Measurements from ENCODE around the gene DGKB. TPM values are rescaled to one million over a fixed set of nuclear protein-coding genes. Genes with fewer than 3 reads are reported as not detected.

DGKB gene
- total RNA-seq, 1 experiment from 2014 or later = not detected

DNA sequence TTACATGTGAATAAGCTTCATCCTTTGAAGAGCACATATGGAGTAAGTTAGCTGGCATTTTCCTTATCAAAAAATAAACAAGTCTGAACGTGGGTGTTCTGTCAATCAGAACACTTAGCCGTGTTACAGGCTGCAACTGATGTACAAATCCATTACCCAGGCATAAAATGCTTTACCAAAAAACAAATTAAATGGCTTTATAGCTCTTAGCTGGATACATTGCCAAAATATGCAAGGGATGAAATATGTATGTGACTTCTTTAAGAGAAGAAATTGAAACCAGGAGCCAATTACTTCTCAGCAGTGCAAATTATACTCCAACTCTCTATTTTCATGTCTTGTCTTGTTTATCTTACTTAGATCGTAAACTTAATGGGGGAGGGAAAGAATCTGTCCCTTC is 214.8 kb downstream of the DGKB start:
- no peak overlapping the region for H3K27ac Mint-ChIP-seq (ENCODE audit: low read depth, unreplicated experiment)
- no peak for DNase-seq (ENCODE audit: unreplicated experiment)
- H3K9me3 Mint-ChIP-seq (ENCODE audit: unreplicated experiment) = no peaks in the 10 kb centered on the region
- H3K4me3 Mint-ChIP-seq (ENCODE audit: unreplicated experiment) = no peak overlapping the region
- H3K4me1 Mint-ChIP-seq (ENCODE audit: insufficient read depth, unreplicated experiment) = no peaks in the 10 kb centered on the region
- ChIA-PET CTCF (interaction anchor here (0.6 to 1.4 kb wide), 6 partner anchors 204 to 1406 kb away, joined by 3 to 8 read pairs (median 4); no protein-coding TSS in a partner anchor), POLR2A (interaction anchor here (0.6 kb wide), 1 partner anchor 1215 kb away, joined by 3 read pairs; no protein-coding TSS in a partner anchor)
- no peaks in the 10 kb centered on the region for H3K36me3 Mint-ChIP-seq (ENCODE audit: insufficient read depth, unreplicated experiment)
- intact Hi-C loops (cut with micrococcal nuclease) = loop anchor here (5.0 kb wide), 1 partner anchor 700 kb away; the partner anchor contains the start of gene ETV1
- TF ChIP-seq CTCF (IDR thresholded peaks at IDR 0.05; ENCODE audit: unreplicated experiment) = no peak
- BruUV-seq (replicated peaks) = no TSS peak
- peaks cover 34% of the 10 kb centered on the region for H3K27me3 Mint-ChIP-seq (ENCODE audit: insufficient read depth, unreplicated experiment)

GRCh38 chr7:14687241-14687640 is 215.3 kb downstream of the DGKB start:
- no peak for DNase-seq (ENCODE audit: unreplicated experiment)
- intact Hi-C loops (cut with micrococcal nuclease) = loop anchor here (5.0 kb wide), 1 partner anchor 700 kb away; the partner anchor contains the start of gene ETV1
- no peak overlapping the region for H3K27ac Mint-ChIP-seq (ENCODE audit: low read depth, unreplicated experiment)
- BruUV-seq (replicated peaks) = no TSS peak
- POLR2A ChIA-PET = no interaction called here
- H3K4me3 Mint-ChIP-seq (ENCODE audit: unreplicated experiment) = no peak overlapping the region
- no peak for TF ChIP-seq CTCF (IDR thresholded peaks at IDR 0.05; ENCODE audit: unreplicated experiment)
- CTCF ChIA-PET = interaction anchor here (0.6 to 1.4 kb wide), 8 partner anchors 10 to 1405 kb away, joined by 3 to 8 read pairs (median 3); no protein-coding TSS in a partner anchor
- no peaks in the 10 kb centered on the region for H3K9me3 Mint-ChIP-seq (ENCODE audit: unreplicated experiment)
- peaks cover 34% of the 10 kb centered on the region for H3K27me3 Mint-ChIP-seq (ENCODE audit: insufficient read depth, unreplicated experiment)
- H3K4me1 Mint-ChIP-seq (ENCODE audit: insufficient read depth, unreplicated experiment) = no peaks in the 10 kb centered on the region
- no peaks in the 10 kb centered on the region for H3K36me3 Mint-ChIP-seq (ENCODE audit: insufficient read depth, unreplicated experiment)

- intact Hi-C loops (cut with micrococcal nuclease) = loop anchor here (5.0 kb wide), 1 partner anchor 698 kb away; the partner anchor contains the start of gene ETV1
- BruUV-seq (replicated peaks) = no TSS peak
- H3K36me3 Mint-ChIP-seq (ENCODE audit: insufficient read depth, unreplicated experiment) = no peaks in the 10 kb centered on the region
- no peaks in the 10 kb centered on the region for H3K4me1 Mint-ChIP-seq (ENCODE audit: insufficient read depth, unreplicated experiment)
- no peak for DNase-seq (ENCODE audit: unreplicated experiment)
- TF ChIP-seq CTCF (IDR thresholded peaks at IDR 0.05; ENCODE audit: unreplicated experiment) = no peak
- POLR2A ChIA-PET = no interaction called here
- H3K27me3 Mint-ChIP-seq (ENCODE audit: insufficient read depth, unreplicated experiment) = peaks cover 33% of the 10 kb centered on the region
- H3K9me3 Mint-ChIP-seq (ENCODE audit: unreplicated experiment) = no peaks in the 10 kb centered on the region
- H3K4me3 Mint-ChIP-seq (ENCODE audit: unreplicated experiment) = no peak overlapping the region
- CTCF ChIA-PET = interaction anchor here (0.7 to 1.0 kb wide), 2 partner anchors 13 to 226 kb away, joined by 3 to 4 read pairs; no protein-coding TSS in a partner anchor
- no peak overlapping the region for H3K27ac Mint-ChIP-seq (ENCODE audit: low read depth, unreplicated experiment)
These were observed 217.4 kb downstream of the DGKB start for GRCh38 chr7:14685167-14685566.

DNA sequence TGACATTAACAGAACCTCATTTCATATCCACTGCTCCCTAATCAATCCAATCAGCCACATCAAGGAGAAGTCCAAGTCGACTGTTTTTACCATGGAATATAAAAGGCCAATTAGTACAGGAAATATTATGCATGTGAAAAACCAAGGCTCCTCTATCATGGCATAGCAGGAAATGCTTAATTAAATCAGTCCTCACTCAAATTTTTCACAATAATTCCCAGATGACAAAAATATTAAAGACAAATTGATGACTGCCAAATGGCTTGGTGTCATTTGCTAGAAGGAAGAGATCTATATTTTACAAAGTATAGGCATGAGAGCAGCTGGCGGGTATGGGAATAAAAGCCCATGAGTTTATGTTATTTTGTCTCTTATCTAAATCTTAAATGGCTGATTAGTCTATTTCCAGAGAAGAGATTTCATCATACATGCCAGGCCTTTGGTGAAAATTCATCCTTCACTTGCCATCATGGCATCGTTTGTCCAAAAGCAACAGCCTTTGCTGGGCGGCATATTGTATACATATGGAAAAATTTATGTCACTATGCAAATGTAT is 219.6 kb downstream of the DGKB start:
- DNase-seq (ENCODE audit: unreplicated experiment) = no peak
- Mint-ChIP-seq H3K36me3 (ENCODE audit: insufficient read depth, unreplicated experiment) (no peaks in the 10 kb centered on the region), H3K4me3 (ENCODE audit: unreplicated experiment) (no peak overlapping the region), H3K9me3 (ENCODE audit: unreplicated experiment) (no peaks in the 10 kb centered on the region), H3K27me3 (ENCODE audit: insufficient read depth, unreplicated experiment) (peaks cover 44% of the 10 kb centered on the region), H3K4me1 (ENCODE audit: insufficient read depth, unreplicated experiment) (no peaks in the 10 kb centered on the region), H3K27ac (ENCODE audit: low read depth, unreplicated experiment) (no peak overlapping the region)
- ChIA-PET CTCF (interaction anchor here (0.7 kb wide), 2 partner anchors 8 to 1441 kb away, joined by 3 read pairs; no protein-coding TSS in a partner anchor), POLR2A (no interaction called here)
- no TSS peak for BruUV-seq (replicated peaks)
- intact Hi-C loops (cut with micrococcal nuclease) = no loop called here
- TF ChIP-seq CTCF (IDR thresholded peaks at IDR 0.05; ENCODE audit: unreplicated experiment) = no peak

All from MCF 10A (cell line).